KMS-11 (cell line): Measurements from ENCODE around the gene ZRANB3.

ENCODE experiments used
- H2AFZ ChIP-seq: fragments of 200-600 bp; sonication (generic); 2 replicates; pipeline ENCODE4 v1.6.1; 2016; ENCODE audit warnings: antibody characterized with exemption, mixed run types, low read depth
- H3K27ac ChIP-seq: fragments of 200-600 bp; sonication (generic); 2 replicates; pipeline ENCODE4 v1.6.1; 2016; ENCODE audit warnings: mild to moderate bottlenecking, mixed run types
- H3K27me3 ChIP-seq: fragments of 200-600 bp; sonication (generic); 2 replicates; pipeline ENCODE4 v1.6.1; 2017; ENCODE audit warnings: mild to moderate bottlenecking, low read depth, mixed run types, moderate library complexity; ENCODE audit not compliant: insufficient read depth
- H3K36me3 ChIP-seq: fragments of 200-600 bp; sonication (generic); 2 replicates; pipeline ENCODE4 v1.6.1; 2017; ENCODE audit warnings: mild to moderate bottlenecking, mixed run types; ENCODE audit not compliant: insufficient read depth
- H3K4me1 ChIP-seq: fragments of 200-600 bp; sonication (generic); 2 replicates; pipeline ENCODE4 v1.6.1; 2016; ENCODE audit warnings: mild to moderate bottlenecking, low read depth, mixed run types; ENCODE audit not compliant: poor library complexity, severe bottlenecking
- H3K4me2 ChIP-seq: fragments of 200-600 bp; sonication (generic); 2 replicates; pipeline ENCODE4 v1.7.0; 2016; ENCODE audit warnings: mild to moderate bottlenecking, mixed run types
- H3K4me3 ChIP-seq: fragments of 200-600 bp; sonication (generic); IDR thresholded peaks from 2 replicates; pipeline ENCODE4 v1.6.1; 2017; ENCODE audit warnings: low read depth, low read length, mixed read lengths; ENCODE audit not compliant: insufficient read depth
- H3K79me2 ChIP-seq: fragments of 200-600 bp; sonication (generic); 2 replicates; pipeline ENCODE4 v1.6.1; 2016; ENCODE audit warnings: low read depth, mixed run types; ENCODE audit not compliant: insufficient read depth
- H3K9ac ChIP-seq: fragments of 200-600 bp; sonication (generic); 2 replicates; pipeline ENCODE4 v1.6.1; 2016; ENCODE audit warnings: mild to moderate bottlenecking, mixed run types
- H4K20me1 ChIP-seq: fragments of 200-600 bp; sonication (generic); 2 replicates; pipeline ENCODE4 v1.6.1; 2016; ENCODE audit warnings: mild to moderate bottlenecking, mixed run types; ENCODE audit not compliant: insufficient read depth
- CTCF ChIP-seq: fragments of 200-600 bp; sonication (generic); conservative IDR thresholded peaks from 2 replicates; pipeline ENCODE4 v1.6.1; 2017; ENCODE audit warnings: low read depth, mild to moderate bottlenecking, antibody characterized with exemption, low read length, moderate library complexity, mixed read lengths

ZRANB3 gene

DNA sequence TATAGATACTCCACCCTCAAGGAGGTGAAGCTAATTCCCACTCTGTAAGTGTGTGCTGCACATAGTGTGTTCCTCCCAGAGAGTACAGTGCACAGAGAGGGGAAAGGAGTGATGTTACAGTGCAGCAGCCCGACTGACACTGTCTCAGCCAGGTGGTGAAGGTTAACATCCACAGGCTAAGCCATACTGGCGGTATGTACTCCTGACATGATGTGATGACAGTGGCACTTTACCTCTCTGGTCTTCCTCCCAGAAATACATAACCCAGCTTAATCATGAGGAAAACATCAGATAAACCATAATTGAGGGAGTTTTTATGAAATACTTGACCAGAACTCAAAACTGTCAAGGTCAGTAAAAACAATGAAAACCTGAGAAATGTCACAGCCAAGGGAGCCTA, 371.8 kb downstream of the ZRANB3 start:
- no peaks in the 10 kb centered on the region for H3K36me3 ChIP-seq
- no peaks in the 10 kb centered on the region for H3K79me2 ChIP-seq
- no peak overlapping the region for H3K27ac ChIP-seq
- H3K4me2 ChIP-seq = no peak overlapping the region
- no peak overlapping the region for H3K4me3 ChIP-seq
- no peaks in the 10 kb centered on the region for H3K27me3 ChIP-seq
- H2AFZ ChIP-seq = no peak overlapping the region
- no peaks in the 10 kb centered on the region for H4K20me1 ChIP-seq
- no peak for TF ChIP-seq CTCF
- peaks cover 38% of the 10 kb centered on the region for H3K4me1 ChIP-seq
- H3K9ac ChIP-seq = no peak overlapping the region

DNA sequence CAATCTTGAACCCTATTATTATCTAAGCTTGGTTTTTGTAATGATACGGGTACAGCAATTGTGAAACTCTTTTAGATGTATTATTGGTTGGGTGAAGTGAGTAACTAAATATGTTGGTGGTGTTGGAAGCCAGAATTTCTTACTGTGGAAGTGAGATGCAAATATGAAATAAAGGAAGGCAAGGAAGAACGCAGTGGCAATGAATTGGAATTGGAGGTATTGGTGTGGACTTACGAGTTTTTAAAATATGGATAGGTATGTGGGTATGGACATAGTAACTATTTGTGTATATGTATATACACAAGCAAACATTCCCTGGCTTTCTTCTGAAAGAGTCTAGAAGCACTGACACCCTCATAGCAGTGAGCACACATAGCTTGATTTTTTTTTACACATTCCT, 373.2 kb downstream of the ZRANB3 start:
- no peaks in the 10 kb centered on the region for H3K36me3 ChIP-seq

GRCh38 chr2:135154962-135155361, 376.1 kb downstream of the ZRANB3 start:
- TF ChIP-seq CTCF = no peak
- peaks cover 4% of the 10 kb centered on the region for H3K4me1 ChIP-seq
- H3K27ac ChIP-seq = no peak overlapping the region
- H3K4me3 ChIP-seq = no peak overlapping the region
- no peak overlapping the region for H3K4me2 ChIP-seq
- no peaks in the 10 kb centered on the region for H4K20me1 ChIP-seq
- H3K79me2 ChIP-seq = no peaks in the 10 kb centered on the region
- H3K36me3 ChIP-seq = peaks cover 6% of the 10 kb centered on the region; the same call in 1 of the 2 replicates
- no peak overlapping the region for H2AFZ ChIP-seq
- H3K9ac ChIP-seq = no peak overlapping the region
- no peaks in the 10 kb centered on the region for H3K27me3 ChIP-seq

More for the DNA sequence above, 373.2 kb downstream of the ZRANB3 start:
- Histone ChIP-seq H3K4me2 (no peak overlapping the region), H4K20me1 (no peaks in the 10 kb centered on the region), H3K27me3 (no peaks in the 10 kb centered on the region), H3K27ac (no peak overlapping the region), H3K4me1 (peaks cover 24% of the 10 kb centered on the region), H3K9ac (no peak overlapping the region), H3K79me2 (no peaks in the 10 kb centered on the region), H3K4me3 (no peak overlapping the region), H2AFZ (no peak overlapping the region)
- TF ChIP-seq CTCF = no peak

DNA sequence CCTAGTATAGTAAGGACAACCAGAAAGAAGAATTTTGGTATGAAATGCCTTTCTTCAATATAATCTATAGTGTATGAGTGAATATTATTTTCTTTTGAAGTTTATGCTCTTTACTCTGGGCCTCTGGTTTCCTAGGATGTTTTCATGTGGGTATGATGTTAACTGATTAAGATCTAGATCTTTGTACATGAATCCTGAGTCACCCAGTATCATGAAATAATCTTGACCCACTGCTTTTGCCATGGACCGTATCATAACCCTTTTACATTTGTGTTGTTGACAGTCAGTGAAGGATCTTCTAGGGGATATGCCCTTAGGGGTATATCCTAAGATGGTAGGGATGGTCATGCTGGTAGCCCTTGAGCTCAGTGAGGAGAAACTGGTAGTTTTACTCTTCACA, 378.7 kb downstream of the ZRANB3 start:
- Histone ChIP-seq H3K4me1 (peaks cover 4% of the 10 kb centered on the region), H3K4me3 (no peak overlapping the region), H3K9ac (no peak overlapping the region), H3K79me2 (no peaks in the 10 kb centered on the region), H3K27me3 (no peaks in the 10 kb centered on the region), H3K4me2 (no peak overlapping the region), H2AFZ (no peak overlapping the region), H3K36me3 (peaks cover 6% of the 10 kb centered on the region; the same call in 1 of the 2 replicates), H3K27ac (no peak overlapping the region), H4K20me1 (no peaks in the 10 kb centered on the region)
- TF ChIP-seq CTCF = no peak
